ENCODE results near the gene MYH10.
A peak's percentile ranks its signal among the peaks of the same experiment; 100 is the strongest.

Gene MYH10

GRCh38 chr17:8438441-8438840, 192.1 kb downstream of the MYH10 start:
- DNase-seq, result no peak

GRCh38 chr17:8436844-8437171, 193.7 kb downstream of the MYH10 start:
- DNase-seq, result no peak

GRCh38 chr17:8436169-8436843, 194.2 kb downstream of the MYH10 start:
- DNase-seq, result peak; percentile 49

DNA sequence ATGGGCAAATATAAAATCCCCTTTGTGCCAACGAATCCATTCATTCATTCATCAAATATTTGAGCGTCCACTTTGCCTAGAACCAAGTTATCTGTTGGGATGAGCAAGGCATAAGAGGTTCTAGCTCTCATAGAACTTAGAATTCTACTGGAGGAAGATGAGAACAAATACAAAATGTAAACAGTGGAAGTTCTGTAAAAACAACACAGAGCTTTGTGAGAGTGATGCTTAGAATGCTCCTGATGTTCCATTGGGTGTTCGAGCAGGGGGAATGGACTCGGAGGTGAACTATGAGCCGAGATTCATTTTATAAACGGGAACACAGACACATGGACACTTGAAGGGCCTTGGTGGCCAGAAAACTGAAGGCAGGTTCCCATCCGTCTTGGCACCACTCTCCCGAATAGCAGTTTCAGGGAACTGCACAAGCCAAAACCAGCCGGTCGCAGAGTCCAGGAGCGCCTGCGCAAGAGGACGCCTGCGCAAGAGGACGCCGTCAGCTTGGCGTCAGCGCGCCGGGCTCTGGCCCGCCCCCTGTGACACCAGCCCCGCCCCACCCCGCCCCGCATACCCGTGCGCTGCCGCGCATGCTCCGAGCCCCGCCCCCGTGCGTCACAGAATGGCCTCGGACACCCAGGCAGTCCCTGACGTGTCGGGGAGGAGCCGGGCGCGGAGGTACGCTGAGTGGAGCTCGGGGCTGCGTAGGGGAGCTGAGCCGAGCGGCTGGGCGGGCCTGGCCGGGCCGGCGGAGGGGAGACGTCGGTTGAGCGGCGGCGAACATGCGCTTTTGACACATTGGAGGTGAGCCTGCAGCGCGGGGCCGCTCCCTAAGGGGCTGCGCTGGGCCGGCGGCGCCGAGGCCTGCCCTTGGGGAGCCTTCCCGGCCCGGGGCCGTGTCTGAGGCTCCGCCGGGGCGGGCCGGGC, 195.0 kb downstream of the MYH10 start, which contains the start of gene NDEL1:
Gene NDEL1 (plus strand): TSS at position 640 of the 924 bp plus-strand sequence. CDS start 8,388 bp downstream, outside the sequence.
- DNase-seq, result peak; percentile 98

GRCh38 chr17:8430966-8431365, 199.6 kb downstream of the MYH10 start:
- DNase-seq, result peak; percentile 14

GRCh38 chr17:8426802-8427201, 203.7 kb downstream of the MYH10 start:
- DNase-seq, result no peak

DNA sequence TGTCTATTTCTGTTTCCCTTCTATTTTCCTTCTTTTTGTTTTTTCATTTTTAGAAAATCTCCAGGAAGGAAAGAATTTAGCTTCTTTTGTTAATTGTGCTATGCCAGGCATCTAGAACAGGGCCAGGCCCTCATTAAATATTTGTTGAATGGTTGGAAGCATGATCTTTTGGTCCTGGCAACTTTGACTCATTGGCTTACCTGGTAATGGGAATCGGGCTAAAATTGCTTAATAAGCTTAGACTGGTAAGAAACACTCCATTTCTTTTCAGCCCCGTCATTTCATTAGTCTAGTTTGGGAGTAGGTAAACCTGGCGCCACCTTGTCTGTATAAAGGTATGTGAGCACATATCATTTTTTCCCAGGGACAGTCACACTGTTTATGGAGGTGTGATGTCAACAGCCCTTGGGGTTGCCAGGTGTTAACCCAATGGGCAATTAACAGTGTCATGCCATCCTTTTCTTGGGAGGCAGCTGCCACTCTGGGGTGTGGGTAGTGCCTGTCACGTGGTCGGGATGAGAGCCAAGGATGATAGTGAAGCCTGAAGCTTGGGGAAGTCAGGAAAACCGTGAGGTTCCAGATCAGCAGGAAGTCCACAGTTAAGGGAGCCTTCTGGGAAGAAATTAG, 204.3 kb downstream of the MYH10 start:
- DNase-seq, result no peak

Measured in fibroblast of upper back skin (primary cell).